Body of pancreas (tissue), 4 donors: Measurements from ENCODE around the gene BRMS1. TPM values are rescaled to one million over a fixed set of nuclear protein-coding genes. Genes with fewer than 3 reads are reported as not detected.

ENCODE experiments used
- ATAC-seq: fragments of 150-250 bp; one replicate; pipeline ENCODE4 v1.9.1; 2016
- DNase-seq, 4 donors: peaks; one replicate each; pipeline ENCODE4 v3.0.0-alpha.2; 2019
- H3K27ac ChIP-seq, 4 donors: fragments of 200-600 bp; sonication (generic); 1 replicate in 3 of 4; 2 replicates in 1 of 4; pipeline versions ENCODE4 v1.5.1 to v1.6.1; 2016 to 2019; ENCODE audit warnings: mild to moderate bottlenecking in 1 of 4, mixed read lengths in 1 of 4, moderate library complexity in 1 of 4
- H3K27me3 ChIP-seq, 2 donors: fragments of 200-600 bp; sonication (generic); one replicate each; pipeline ENCODE4 v1.6.0; 2016; ENCODE audit warnings: mild to moderate bottlenecking in 1 of 2
- H3K36me3 ChIP-seq, 2 donors: fragments of 200-600 bp; sonication (generic); replicated peaks in 1 of 2; 2 replicates each; pipeline ENCODE4 v1.5.1; 2016; ENCODE audit warnings: low read depth in 2 of 2; ENCODE audit not compliant: insufficient read depth in 1 of 2
- H3K4me1 ChIP-seq: fragments of 200-600 bp; sonication (generic); one replicate; pipeline ENCODE4 v1.6.0; 2016
- H3K4me3 ChIP-seq, 2 donors: fragments of 200-600 bp; sonication (generic); 1 replicate in 1 of 2; 2 replicates in 1 of 2; pipeline ENCODE4 v1.5.1; 2016 to 2019
- H3K9me3 ChIP-seq, 3 donors: fragments of 200-600 bp; sonication (generic); 1 replicate in 2 of 3; 2 replicates in 1 of 3; pipeline ENCODE4 v1.5.1; 2016
- CTCF ChIP-seq, 7 experiments: fragments of 450-650 bp in 4 of 7; fragments of 200-600 bp in 3 of 7; sonication (generic) in 3 of 7; IDR thresholded peaks; one replicate each; pipeline ENCODE4 v1.5.1; 2016 to 2019; ENCODE audit warnings: antibody characterized with exemption in 7 of 7
- POLR2A ChIP-seq, 3 donors: fragments of 450-650 bp; IDR thresholded peaks; one replicate each; pipeline ENCODE4 v1.6.1; 2016; ENCODE audit warnings: antibody characterized with exemption in 3 of 3, mild to moderate bottlenecking in 2 of 3
- WGBS, 2 donors: methylation state at CpG; one replicate each; pipeline ENCODE4 v1.1.5; 2017; 5-methylcytosine and 5-hydroxymethylcytosine counted together
- intact Hi-C: fragments of 100-400 bp; cut with DNase I; formaldehyde crosslinking; loops from one replicate; pipeline ENCODE4 v1.15.1; 2023
- total RNA-seq, 2 donors: library from RNA; depleted of rRNA; stranded (reverse); fragments of >200 nt; gene quantifications; one replicate each; pipeline ENCODE4 v1.1.0, GENCODE V29; 2016

Gene BRMS1
- total RNA-seq, 2 donors from 2014 or later: 19.4 to 23.1 TPM

- 73 to 79% methylated on average over 8 to 14 of the region's 14 CpGs for WGBS, 2 donors
- intact Hi-C loops: no loop called here
- Histone ChIP-seq H3K4me3 (no peak overlapping the region), H3K4me1 (peaks cover 21% of the 10 kb centered on the region), H3K27me3 (no peaks in the 10 kb centered on the region), H3K9me3 (no peaks in the 10 kb centered on the region), H3K36me3 (no peaks in the 10 kb centered on the region), H3K27ac (no peak overlapping the region)
- DNase-seq: no peak
- TF ChIP-seq CTCF (IDR thresholded peaks at IDR 0.05): no peak
- no peak for TF ChIP-seq POLR2A (IDR thresholded peaks at IDR 0.05)
- no peak for ATAC-seq
These were observed 21.1 kb upstream of the BRMS1 start for GRCh38 chr11:66365711-66366619.

- WGBS, 2 donors: 100% methylated on average over 4 to 6 of the region's 6 CpGs
- Histone ChIP-seq H3K9me3 (no peaks in the 10 kb centered on the region), H3K27ac (no peak overlapping the region), H3K27me3 (no peaks in the 10 kb centered on the region), H3K4me3 (no peak overlapping the region), H3K36me3 (no peaks in the 10 kb centered on the region), H3K4me1 (peaks cover 13% of the 10 kb centered on the region)
- no peak for TF ChIP-seq CTCF (IDR thresholded peaks at IDR 0.05)
- no peak for TF ChIP-seq POLR2A (IDR thresholded peaks at IDR 0.05)
- intact Hi-C loops: no loop called here
- no peak for DNase-seq
- ATAC-seq: no peak
These were observed 20.3 kb upstream of the BRMS1 start for GRCh38 chr11:66365166-66365565.

GRCh38 chr11:66363805-66364535 lies 19.1 kb upstream of the BRMS1 start:
- peaks cover 15% of the 10 kb centered on the region for H3K4me1 ChIP-seq
- no peak for ATAC-seq
- H3K36me3 ChIP-seq: no peaks in the 10 kb centered on the region
- 82% methylated on average over 12 to 15 of the region's 15 CpGs for WGBS, 2 donors
- no peaks in the 10 kb centered on the region for H3K9me3 ChIP-seq
- H3K27ac ChIP-seq: no peak overlapping the region
- TF ChIP-seq POLR2A (IDR thresholded peaks at IDR 0.05) (no peak), CTCF (IDR thresholded peaks at IDR 0.05) (peak; percentile 15 to 49 (median 40))
- H3K27me3 ChIP-seq: no peaks in the 10 kb centered on the region
- no peak overlapping the region for H3K4me3 ChIP-seq
- DNase-seq: peak in 3 of 4 donors; percentile 42 to 63 (median 56)
- intact Hi-C loops: no loop called here

GRCh38 chr11:66363187-66363601 lies 18.3 kb upstream of the BRMS1 start:
- Histone ChIP-seq H3K9me3 (no peaks in the 10 kb centered on the region), H3K36me3 (no peaks in the 10 kb centered on the region), H3K27me3 (no peaks in the 10 kb centered on the region), H3K4me1 (peaks cover 15% of the 10 kb centered on the region), H3K27ac (no peak overlapping the region), H3K4me3 (no peak overlapping the region)
- ATAC-seq: no peak
- DNase-seq: no peak
- TF ChIP-seq CTCF (IDR thresholded peaks at IDR 0.05) (no peak), POLR2A (IDR thresholded peaks at IDR 0.05) (no peak)
- intact Hi-C loops: no loop called here
- 93 to 94% methylated on average over 10 to 13 of the region's 14 CpGs for WGBS, 2 donors
